RWPE2 (cell line): ENCODE results near the gene STAM.

Experiments
- ATAC-seq: fragments of 200-7000 bp; cut with Tn5 transposase; 3 replicates; pipeline ENCODE4 v1.9.1; 2021; ENCODE audit warnings: low read depth
- DNase-seq: peaks from one replicate; pipeline ENCODE4 v3.0.0-alpha.2; 2020; ENCODE audit warnings: low spot score
- H3K27ac ChIP-seq: fragments of 450-650 bp; 2 replicates; pipeline ENCODE4 v1.5.1; 2017; ENCODE audit warnings: mild to moderate bottlenecking; ENCODE audit not compliant: poor library complexity, severe bottlenecking
- H3K27me3 ChIP-seq: fragments of 250-450 bp; sonication (Bioruptor Pico); 2 replicates; pipeline ENCODE4 v1.5.1; 2021; ENCODE audit warnings: mild to moderate bottlenecking, moderate library complexity; ENCODE audit not compliant: insufficient read depth, poor library complexity, severe bottlenecking
- H3K36me3 ChIP-seq: fragments of 250-450 bp; sonication (Bioruptor Pico); 2 replicates; pipeline ENCODE4 v1.5.1; 2020; ENCODE audit warnings: low read depth, mild to moderate bottlenecking, moderate library complexity
- H3K4me1 ChIP-seq: fragments of 250-450 bp; sonication (Bioruptor Pico); 2 replicates; pipeline ENCODE4 v1.5.1; 2021; ENCODE audit warnings: mild to moderate bottlenecking, moderate library complexity; ENCODE audit not compliant: insufficient read depth, poor library complexity, severe bottlenecking
- H3K4me3 ChIP-seq: fragments of 250-450 bp; sonication (Bioruptor Pico); 2 replicates; pipeline ENCODE4 v1.5.1; 2021; ENCODE audit warnings: mild to moderate bottlenecking, moderate library complexity; ENCODE audit not compliant: severe bottlenecking
- H3K9me3 ChIP-seq: fragments of 250-450 bp; sonication (Bioruptor Pico); 2 replicates; pipeline ENCODE4 v1.5.1; 2021; ENCODE audit warnings: mild to moderate bottlenecking, moderate library complexity; ENCODE audit not compliant: severe bottlenecking
- CTCF ChIP-seq: fragments of 450-650 bp; IDR thresholded peaks from one replicate; pipeline ENCODE4 v1.5.1; 2017; ENCODE audit warnings: mild to moderate bottlenecking, moderate library complexity; ENCODE audit not compliant: poor library complexity, severe bottlenecking

The STAM gene

GRCh38 chr10:17655567-17656146 lies 11.7 kb downstream of the STAM start:
- peaks cover 23% of the 10 kb centered on the region for H3K36me3 ChIP-seq
- TF ChIP-seq CTCF = no peak
- H3K9me3 ChIP-seq = no peaks in the 10 kb centered on the region
- DNase-seq (no peak), ATAC-seq (no peak)
- no peak overlapping the region for H3K27ac ChIP-seq
- no peaks in the 10 kb centered on the region for H3K27me3 ChIP-seq
- no peak overlapping the region for H3K4me3 ChIP-seq
- no peaks in the 10 kb centered on the region for H3K4me1 ChIP-seq

- H3K9me3 ChIP-seq = no peaks in the 10 kb centered on the region
- no peak overlapping the region for H3K27ac ChIP-seq
- no peak for TF ChIP-seq CTCF
- H3K4me1 ChIP-seq = no peaks in the 10 kb centered on the region
- no peak for DNase-seq
- no peak overlapping the region for H3K4me3 ChIP-seq
- H3K36me3 ChIP-seq = peaks cover 22% of the 10 kb centered on the region
- ATAC-seq = no peak
- H3K27me3 ChIP-seq = no peaks in the 10 kb centered on the region
Observed at GRCh38 chr10:17657103-17657500, 13.2 kb downstream of the STAM start.

DNA sequence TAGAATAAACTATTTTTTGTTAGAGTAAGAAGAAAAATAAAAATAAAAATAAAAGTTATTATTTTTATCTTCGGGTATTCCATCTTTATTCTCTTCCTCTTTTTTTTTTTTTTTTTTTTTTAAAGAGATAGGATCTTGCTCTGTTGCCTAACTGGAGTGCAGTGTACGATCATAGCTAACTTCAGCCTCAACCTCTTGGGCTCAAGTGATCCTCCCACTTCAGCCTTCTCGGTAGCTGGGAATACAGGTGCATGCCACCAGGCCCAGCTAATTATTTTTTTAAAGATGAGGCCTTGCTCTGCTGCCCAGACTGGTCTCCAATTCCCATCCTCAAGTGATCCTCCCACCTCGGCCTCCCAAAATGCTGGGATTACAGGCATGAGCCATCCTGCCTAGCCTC lies 15.4 kb downstream of the STAM start:
- Histone ChIP-seq H3K4me1 (peaks cover 7% of the 10 kb centered on the region), H3K4me3 (no peak overlapping the region), H3K27ac (no peak overlapping the region), H3K9me3 (no peaks in the 10 kb centered on the region), H3K36me3 (peaks cover 21% of the 10 kb centered on the region), H3K27me3 (no peaks in the 10 kb centered on the region)
- DNase-seq = no peak
- no peak for TF ChIP-seq CTCF
- ATAC-seq = no peak

GRCh38 chr10:17660921-17661320 lies 17.0 kb downstream of the STAM start:
- H3K27me3 ChIP-seq = no peaks in the 10 kb centered on the region
- H3K4me3 ChIP-seq = no peak overlapping the region
- no peak for DNase-seq
- TF ChIP-seq CTCF = no peak
- no peak for ATAC-seq
- H3K36me3 ChIP-seq = peaks cover 25% of the 10 kb centered on the region
- no peaks in the 10 kb centered on the region for H3K9me3 ChIP-seq
- H3K4me1 ChIP-seq = peaks cover 21% of the 10 kb centered on the region
- H3K27ac ChIP-seq = no peak overlapping the region

GRCh38 chr10:17661510-17661909 lies 17.6 kb downstream of the STAM start:
- ATAC-seq (no peak), DNase-seq (no peak)
- Histone ChIP-seq H3K36me3 (peaks cover 25% of the 10 kb centered on the region), H3K4me3 (no peak overlapping the region), H3K27ac (no peak overlapping the region), H3K27me3 (no peaks in the 10 kb centered on the region), H3K9me3 (no peaks in the 10 kb centered on the region), H3K4me1 (peaks cover 24% of the 10 kb centered on the region)
- no peak for TF ChIP-seq CTCF
